Measurements from ENCODE around the gene DUSP7.
"Not testable (repeated sequence)": the region's sequence is repeated elsewhere in the genome, so short reads cannot be mapped to it uniquely, and the experiment has no call there.

DUSP7 gene

DNA sequence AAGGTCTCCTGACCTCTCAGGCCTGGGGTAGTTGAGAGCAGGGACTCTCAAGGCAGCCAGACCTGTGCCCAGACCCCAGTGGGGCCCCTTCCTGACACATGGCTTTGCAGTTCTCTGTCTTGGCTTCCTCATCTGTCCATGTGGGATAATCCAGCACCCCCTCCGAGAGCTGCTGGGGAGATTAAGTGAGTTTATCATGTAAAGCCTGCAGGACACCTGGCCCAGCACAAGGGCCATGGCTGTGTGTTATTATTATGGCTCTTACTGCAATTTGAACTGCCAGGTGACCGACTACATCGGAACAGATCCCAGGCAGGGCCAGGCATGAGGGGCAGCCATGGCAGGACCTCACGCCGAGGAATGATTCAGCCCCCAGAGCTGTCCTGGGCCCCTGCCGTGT, 12.6 kb downstream of the DUSP7 start:
- TF ChIP-seq, protein P1, sequence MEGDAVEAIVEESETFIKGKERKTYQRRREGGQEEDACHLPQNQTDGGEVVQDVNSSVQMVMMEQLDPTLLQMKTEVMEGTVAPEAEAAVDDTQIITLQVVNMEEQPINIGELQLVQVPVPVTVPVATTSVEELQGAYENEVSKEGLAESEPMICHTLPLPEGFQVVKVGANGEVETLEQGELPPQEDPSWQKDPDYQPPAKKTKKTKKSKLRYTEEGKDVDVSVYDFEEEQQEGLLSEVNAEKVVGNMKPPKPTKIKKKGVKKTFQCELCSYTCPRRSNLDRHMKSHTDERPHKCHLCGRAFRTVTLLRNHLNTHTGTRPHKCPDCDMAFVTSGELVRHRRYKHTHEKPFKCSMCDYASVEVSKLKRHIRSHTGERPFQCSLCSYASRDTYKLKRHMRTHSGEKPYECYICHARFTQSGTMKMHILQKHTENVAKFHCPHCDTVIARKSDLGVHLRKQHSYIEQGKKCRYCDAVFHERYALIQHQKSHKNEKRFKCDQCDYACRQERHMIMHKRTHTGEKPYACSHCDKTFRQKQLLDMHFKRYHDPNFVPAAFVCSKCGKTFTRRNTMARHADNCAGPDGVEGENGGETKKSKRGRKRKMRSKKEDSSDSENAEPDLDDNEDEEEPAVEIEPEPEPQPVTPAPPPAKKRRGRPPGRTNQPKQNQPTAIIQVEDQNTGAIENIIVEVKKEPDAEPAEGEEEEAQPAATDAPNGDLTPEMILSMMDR (IDR thresholded peaks at IDR 0.05; ENCODE audit: low read depth, low read length) = no peak
- in situ Hi-C loops (cut with HindIII; ENCODE audit: low sequenced_read_pairs) = no loop called here
- no peak for DNase-seq (ENCODE audit: low read depth, low spot score)
- no peak overlapping the region for H3K4me3 ChIP-seq (ENCODE audit: low read depth, low read length)

DNA sequence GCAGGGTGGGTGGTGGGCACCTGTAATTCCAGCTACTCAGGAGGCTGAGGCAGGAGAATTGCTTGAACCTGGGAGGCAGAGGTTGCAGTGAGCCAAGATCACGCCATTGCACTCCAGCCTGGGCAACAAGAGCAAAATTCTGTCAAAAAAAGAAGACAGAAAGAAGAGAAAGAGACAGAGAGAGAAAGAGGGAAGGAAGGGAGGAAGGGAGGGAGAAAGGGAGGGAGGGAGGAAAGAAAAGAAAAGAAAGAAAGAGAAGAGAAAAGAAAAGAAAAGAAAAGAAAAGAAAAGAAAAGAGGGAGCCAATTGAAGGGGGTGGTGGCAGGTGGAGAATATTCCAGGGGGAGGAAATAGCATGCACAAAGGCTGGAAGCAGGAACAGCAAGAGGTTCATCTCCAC, 13.3 kb downstream of the DUSP7 start:
- in situ Hi-C loops (cut with HindIII; ENCODE audit: low sequenced_read_pairs); H3K4me3 ChIP-seq (ENCODE audit: low read depth, low read length): not testable (repeated sequence)

DNA sequence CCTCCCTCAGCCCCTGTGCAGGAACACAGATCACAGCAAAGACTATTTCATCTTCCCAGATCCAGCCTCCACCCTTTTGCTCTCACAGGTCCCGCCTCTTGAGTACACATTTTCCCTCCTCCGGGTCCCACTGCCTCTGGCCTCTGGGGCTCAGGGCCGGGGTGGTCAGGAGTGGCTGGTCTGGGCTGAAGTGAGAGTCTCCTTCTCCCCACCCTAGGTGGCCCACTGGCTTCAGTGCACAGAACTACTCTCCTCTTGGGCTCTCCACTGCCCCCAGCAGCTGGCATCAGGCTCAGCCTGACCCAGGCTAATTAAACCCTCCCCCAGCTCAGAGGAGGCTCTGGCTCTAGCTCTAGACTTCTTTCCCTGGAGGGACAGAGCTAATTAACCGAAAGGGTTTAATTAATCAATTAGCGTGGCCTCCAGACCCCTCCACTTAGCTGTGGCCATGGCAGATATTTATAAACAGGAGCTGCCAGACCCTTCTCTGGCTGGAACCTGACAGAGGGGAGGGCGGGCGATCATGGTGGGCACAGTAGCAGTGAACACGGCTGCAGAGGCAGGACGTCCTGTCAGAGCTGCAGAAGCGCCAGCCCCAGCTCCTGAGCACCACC, 15.1 kb downstream of the DUSP7 start:
- TF ChIP-seq, protein P1 (IDR thresholded peaks at IDR 0.05; ENCODE audit: low read depth, low read length) = peak; percentile 32
- no peak for DNase-seq (ENCODE audit: low read depth, low spot score)
- H3K4me3 ChIP-seq (ENCODE audit: low read depth, low read length) = no peak overlapping the region
- in situ Hi-C loops (cut with HindIII; ENCODE audit: low sequenced_read_pairs) = no loop called here

More for the DNA sequence above, 13.3 kb downstream of the DUSP7 start:
- DNase-seq (ENCODE audit: low read depth, low spot score) = not testable (repeated sequence)

DNA sequence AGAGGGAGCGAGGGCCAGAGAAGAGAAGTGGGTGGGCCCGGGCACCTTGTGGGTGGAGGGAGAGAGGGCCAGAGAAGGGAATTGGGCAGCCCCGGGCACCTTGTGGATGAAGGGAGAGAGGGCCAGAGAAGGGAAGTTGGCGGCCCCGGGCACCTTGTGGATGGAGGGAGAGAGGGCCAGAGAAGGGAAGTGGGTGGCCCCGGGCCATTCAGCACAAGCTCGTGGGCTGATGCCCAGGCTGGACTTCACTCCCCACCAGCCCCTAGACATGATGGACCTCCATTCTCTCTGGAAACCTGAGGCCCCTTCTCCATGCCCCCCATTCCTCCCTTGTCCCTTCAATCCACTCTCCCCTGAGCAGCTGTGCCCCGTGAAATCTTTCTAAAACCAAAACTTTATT, 15.8 kb downstream of the DUSP7 start:
- in situ Hi-C loops (cut with HindIII; ENCODE audit: low sequenced_read_pairs) = no loop called here
- H3K4me3 ChIP-seq (ENCODE audit: low read depth, low read length) = no peak overlapping the region
- no peak for DNase-seq (ENCODE audit: low read depth, low spot score)
- TF ChIP-seq, protein P1 (IDR thresholded peaks at IDR 0.05; ENCODE audit: low read depth, low read length) = no peak

DNA sequence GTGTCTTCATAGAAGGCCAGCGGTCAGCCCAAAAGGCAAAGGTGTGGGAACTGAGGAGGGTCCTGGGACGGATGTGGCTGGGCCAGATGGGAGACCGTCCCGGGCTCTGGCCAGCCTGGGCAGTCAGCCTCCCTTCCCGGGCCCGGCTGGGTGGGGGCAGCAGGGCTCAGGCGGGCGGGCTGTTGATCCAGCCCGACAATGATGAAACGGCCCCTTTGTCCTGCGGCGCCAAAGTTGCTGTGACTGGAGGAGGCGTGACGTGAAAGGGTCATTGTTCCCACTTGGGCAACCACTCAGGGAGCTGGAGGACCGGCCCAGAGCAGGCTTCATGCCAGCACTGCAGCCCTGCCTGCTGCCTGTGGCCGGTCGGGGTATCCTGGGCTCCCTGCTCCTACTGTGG, 16.5 kb downstream of the DUSP7 start:
- no peak overlapping the region for H3K4me3 ChIP-seq (ENCODE audit: low read depth, low read length)
- DNase-seq (ENCODE audit: low read depth, low spot score) = peak; percentile 28
- in situ Hi-C loops (cut with HindIII; ENCODE audit: low sequenced_read_pairs) = no loop called here
- TF ChIP-seq, protein P1 (IDR thresholded peaks at IDR 0.05; ENCODE audit: low read depth, low read length) = no peak

DNA sequence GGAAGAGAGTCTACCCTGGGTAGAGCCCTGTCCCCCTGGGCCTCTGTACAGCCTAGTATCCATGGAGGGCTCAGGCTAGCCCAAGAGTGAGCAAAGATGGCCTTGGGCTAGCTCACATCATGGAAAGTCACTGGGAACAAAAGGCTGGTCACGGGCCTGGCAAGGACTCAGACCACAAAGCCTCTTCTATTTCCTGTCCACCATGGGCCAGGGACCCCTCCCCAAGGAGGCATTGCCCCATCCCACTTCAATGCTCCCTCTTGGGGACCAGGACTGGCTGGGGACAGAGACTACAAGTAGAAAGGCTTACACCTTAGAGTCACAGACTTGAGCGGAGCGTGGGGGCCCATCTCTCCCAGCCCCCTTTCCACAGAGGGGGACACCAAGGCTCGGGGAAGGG, 16.9 kb downstream of the DUSP7 start:
- in situ Hi-C loops (cut with HindIII; ENCODE audit: low sequenced_read_pairs) = no loop called here
- TF ChIP-seq, protein P1 (IDR thresholded peaks at IDR 0.05; ENCODE audit: low read depth, low read length) = no peak
- no peak for DNase-seq (ENCODE audit: low read depth, low spot score)
- no peak overlapping the region for H3K4me3 ChIP-seq (ENCODE audit: low read depth, low read length)

DNA sequence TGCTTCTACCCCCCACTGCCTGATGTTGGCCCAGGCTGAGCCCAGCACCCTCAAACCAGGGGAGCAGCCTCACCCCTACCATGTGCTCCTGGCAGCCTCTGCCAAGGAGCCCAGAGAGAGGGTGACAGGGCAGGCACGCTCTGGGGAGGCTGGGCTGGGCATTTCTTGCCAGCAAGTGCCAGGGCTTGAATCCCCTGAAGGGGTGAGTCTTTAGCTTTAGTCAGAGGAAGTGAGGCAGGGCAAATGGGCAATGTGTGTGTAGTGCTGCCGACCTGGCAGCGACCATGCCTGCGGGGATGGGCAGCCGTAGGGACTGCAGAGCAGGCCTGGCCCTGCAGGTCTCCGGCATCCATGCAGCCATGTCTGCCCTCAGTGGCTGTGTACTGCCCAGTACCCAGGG, 18.1 kb downstream of the DUSP7 start:
- in situ Hi-C loops (cut with HindIII; ENCODE audit: low sequenced_read_pairs) = no loop called here
- no peak overlapping the region for H3K4me3 ChIP-seq (ENCODE audit: low read depth, low read length)
- TF ChIP-seq, protein P1 (IDR thresholded peaks at IDR 0.05; ENCODE audit: low read depth, low read length) = no peak
- DNase-seq (ENCODE audit: low read depth, low spot score) = no peak
